Neutrophil (primary cell): ENCODE data around the gene TRPV6.

Source experiments
- H3K27ac ChIP-seq: fragments of 200-600 bp; sonication (generic); 2 replicates; pipeline ENCODE4 v1.5.1; 2016; ENCODE audit warnings: mild to moderate bottlenecking, moderate library complexity
- H3K27me3 ChIP-seq: fragments of 200-600 bp; sonication (generic); 2 replicates; pipeline ENCODE4 v1.6.0; 2016; ENCODE audit warnings: mild to moderate bottlenecking
- H3K36me3 ChIP-seq: fragments of 200-600 bp; sonication (generic); 2 replicates; pipeline ENCODE4 v1.5.1; 2017
- H3K4me1 ChIP-seq, 2 experiments: fragments of 200-600 bp in 1 of 2; sonication (generic) in 1 of 2; 1 replicate in 1 of 2; 2 replicates in 1 of 2; pipeline versions ENCODE4 v1.5.1 to v1.6.1; 2013 to 2016; ENCODE audit warnings: low read depth in 1 of 2, low read length in 1 of 2, mild to moderate bottlenecking in 1 of 2, moderate library complexity in 1 of 2; ENCODE audit not compliant: control insufficient read depth in 1 of 2, insufficient read depth in 1 of 2
- H3K4me3 ChIP-seq, 2 experiments: fragments of 200-600 bp in 1 of 2; sonication (generic) in 1 of 2; 1 replicate in 1 of 2; 2 replicates in 1 of 2; pipeline ENCODE4 v1.5.1; 2013 to 2016; ENCODE audit warnings: low read depth in 1 of 2, low read length in 1 of 2, mild to moderate bottlenecking in 1 of 2, moderate library complexity in 1 of 2
- H3K9me3 ChIP-seq: fragments of 200-600 bp; sonication (generic); 2 replicates; pipeline ENCODE4 v1.5.1; 2016
- TF ChIP-seq, protein P1 (sequence below): fragments of 200-600 bp; sonication (generic); IDR thresholded peaks from 2 replicates; pipeline ENCODE4 v1.5.1; 2016; ENCODE audit warnings: antibody characterized with exemption

Gene TRPV6

DNA sequence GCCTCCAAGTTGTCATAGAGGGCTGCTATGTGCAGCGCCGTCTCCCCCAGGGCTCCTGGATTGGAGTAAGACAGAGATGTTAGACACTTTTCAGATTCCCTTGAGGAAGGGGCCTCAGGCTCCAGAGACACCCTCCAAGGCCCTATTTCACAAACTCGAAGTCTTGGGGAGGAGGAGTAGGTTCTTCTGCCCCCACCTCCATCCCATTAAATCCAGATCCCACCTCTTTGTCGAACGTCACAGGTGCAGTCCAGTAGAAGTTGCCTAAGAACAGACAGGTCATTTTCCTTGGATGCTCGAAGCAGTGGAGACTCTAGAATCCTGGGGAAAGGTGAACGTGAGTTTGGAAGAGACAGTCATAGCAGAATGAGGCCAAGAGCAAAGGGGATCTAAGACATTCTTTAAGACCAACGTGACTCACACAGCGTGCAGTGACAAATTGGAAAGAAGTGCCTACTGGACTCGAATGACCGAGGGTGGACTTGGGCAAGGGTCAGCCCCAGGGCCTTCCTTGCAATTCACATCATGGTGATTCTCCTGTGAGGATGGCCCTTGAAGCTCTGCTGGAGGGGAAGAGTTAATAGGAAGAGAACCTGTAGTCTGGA is 44.7 kb upstream of the TRPV6 start:
- no peak overlapping the region for H3K4me3 ChIP-seq
- TF ChIP-seq, protein P1, sequence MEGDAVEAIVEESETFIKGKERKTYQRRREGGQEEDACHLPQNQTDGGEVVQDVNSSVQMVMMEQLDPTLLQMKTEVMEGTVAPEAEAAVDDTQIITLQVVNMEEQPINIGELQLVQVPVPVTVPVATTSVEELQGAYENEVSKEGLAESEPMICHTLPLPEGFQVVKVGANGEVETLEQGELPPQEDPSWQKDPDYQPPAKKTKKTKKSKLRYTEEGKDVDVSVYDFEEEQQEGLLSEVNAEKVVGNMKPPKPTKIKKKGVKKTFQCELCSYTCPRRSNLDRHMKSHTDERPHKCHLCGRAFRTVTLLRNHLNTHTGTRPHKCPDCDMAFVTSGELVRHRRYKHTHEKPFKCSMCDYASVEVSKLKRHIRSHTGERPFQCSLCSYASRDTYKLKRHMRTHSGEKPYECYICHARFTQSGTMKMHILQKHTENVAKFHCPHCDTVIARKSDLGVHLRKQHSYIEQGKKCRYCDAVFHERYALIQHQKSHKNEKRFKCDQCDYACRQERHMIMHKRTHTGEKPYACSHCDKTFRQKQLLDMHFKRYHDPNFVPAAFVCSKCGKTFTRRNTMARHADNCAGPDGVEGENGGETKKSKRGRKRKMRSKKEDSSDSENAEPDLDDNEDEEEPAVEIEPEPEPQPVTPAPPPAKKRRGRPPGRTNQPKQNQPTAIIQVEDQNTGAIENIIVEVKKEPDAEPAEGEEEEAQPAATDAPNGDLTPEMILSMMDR, result no peak
- H3K4me1 ChIP-seq, result peaks cover 38 to 43% of the 10 kb centered on the region in 2 experiments

DNA sequence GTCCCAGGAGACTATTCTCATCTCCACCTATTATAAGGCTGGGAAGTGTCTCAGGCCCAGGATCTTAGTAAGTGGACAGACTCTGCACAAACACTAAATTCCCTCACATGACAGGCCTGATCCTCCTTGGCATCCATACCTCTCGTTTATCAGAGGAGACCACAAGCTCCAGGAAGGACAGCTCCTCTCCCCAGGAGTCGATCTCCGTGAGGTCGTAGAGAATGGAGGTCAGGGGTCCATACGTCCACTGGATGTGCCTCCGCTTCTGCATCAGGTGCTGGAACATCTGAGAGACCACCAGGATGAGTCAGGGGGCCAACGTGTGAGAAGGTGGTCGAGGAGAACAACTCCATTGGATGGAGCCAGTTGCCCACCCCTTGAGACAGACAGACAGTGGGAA is 42.4 kb upstream of the TRPV6 start:
- Histone ChIP-seq H3K27ac (peak overlapping the region; percentile 98), H3K4me1 (peaks cover 38 to 43% of the 10 kb centered on the region in 2 experiments), H3K9me3 (no peaks in the 10 kb centered on the region), H3K27me3 (no peaks in the 10 kb centered on the region), H3K36me3 (no peaks in the 10 kb centered on the region), H3K4me3 (peak overlapping the region; percentile 58 to 61)
- TF ChIP-seq, protein P1, result no peak

More for the DNA sequence above, 44.7 kb upstream of the TRPV6 start:
- H3K27me3 ChIP-seq, result no peaks in the 10 kb centered on the region
- H3K9me3 ChIP-seq, result no peaks in the 10 kb centered on the region
- H3K27ac ChIP-seq, result no peak overlapping the region
- H3K36me3 ChIP-seq, result no peaks in the 10 kb centered on the region

DNA sequence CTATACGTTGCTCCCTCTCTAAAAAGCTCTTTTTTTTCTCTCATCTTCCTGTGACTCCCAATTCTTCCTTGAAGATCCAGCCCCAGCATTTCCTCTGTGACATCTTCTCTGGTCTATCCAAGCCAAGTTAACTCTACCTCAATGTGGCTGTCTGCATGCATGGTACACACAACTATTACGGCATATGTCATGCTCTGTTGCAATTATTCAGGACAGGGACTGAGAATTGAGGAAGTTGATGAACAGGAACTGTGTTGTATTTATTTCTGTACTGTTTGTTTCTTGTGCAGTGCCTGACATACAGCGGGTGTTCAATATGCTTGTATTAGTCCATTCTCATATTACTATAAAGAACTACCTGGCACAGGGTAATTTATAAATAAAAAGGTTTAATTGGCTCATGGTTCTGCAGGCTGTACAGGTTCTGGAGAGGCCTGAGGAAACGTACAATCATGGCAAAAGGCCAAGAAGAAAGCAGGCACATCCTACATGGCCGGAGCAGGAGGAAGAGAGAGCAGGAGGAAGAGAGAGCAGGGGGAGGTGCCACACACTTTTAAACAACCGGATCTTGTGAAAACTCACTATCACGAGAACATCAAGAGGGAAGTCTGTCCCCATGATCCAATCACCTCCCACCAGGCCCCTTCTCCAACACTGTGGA is 41.7 kb upstream of the TRPV6 start:
- Histone ChIP-seq H3K27me3 (no peaks in the 10 kb centered on the region), H3K27ac (peak overlapping the region; percentile 98), H3K9me3 (no peaks in the 10 kb centered on the region), H3K4me3 (peak overlapping the region; percentile 58 to 61), H3K36me3 (no peaks in the 10 kb centered on the region), H3K4me1 (peaks cover 38 to 43% of the 10 kb centered on the region in 2 experiments)
- TF ChIP-seq, protein P1, result no peak

DNA sequence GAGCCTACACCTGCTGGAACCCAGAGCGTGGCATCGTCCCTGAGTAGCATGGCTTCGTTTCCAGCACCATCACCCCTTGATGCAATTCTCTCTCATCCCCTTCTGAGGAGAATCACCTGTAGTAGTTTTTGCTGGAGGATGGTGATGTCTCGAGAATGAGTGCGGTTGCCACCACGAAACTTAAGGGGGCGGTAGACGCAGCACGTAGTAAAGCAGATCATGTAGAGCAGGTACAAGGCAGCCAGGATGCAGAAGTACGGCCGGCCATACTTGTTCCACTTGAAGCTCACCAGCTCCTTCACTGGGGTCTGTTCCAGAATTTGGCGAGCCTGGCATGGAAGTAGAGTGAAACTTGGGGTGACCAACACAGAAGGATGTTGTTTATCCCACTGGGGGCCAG is 39.9 kb upstream of the TRPV6 start:
- Histone ChIP-seq H3K9me3 (no peaks in the 10 kb centered on the region), H3K4me3 (no peak overlapping the region), H3K36me3 (no peaks in the 10 kb centered on the region), H3K27ac (peak overlapping the region; percentile 98), H3K4me1 (peaks cover 38 to 43% of the 10 kb centered on the region in 2 experiments), H3K27me3 (no peaks in the 10 kb centered on the region)
- TF ChIP-seq, protein P1, result no peak

DNA sequence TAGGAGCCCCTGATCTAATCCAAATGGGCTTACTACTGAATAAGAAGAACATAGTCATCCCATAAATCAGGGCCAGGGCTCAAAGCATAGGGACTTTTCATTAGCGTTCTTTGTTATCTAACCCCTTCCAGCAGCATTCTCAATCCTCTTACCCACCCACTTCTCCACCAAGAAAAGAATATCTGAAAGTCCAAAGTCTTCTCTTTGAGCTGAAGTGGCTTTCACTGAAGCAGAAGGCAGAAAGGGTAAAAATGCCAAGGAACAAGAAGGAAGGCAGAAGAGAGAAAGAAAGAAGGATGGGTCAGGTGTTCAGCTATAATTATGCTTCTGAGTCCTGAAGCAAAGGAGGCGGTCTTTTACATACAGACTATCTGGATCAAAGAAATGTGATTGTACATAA is 37.8 kb upstream of the TRPV6 start:
- TF ChIP-seq, protein P1, result no peak

More for the DNA sequence above, 37.8 kb upstream of the TRPV6 start:
- Histone ChIP-seq H3K9me3 (no peaks in the 10 kb centered on the region), H3K27ac (no peak overlapping the region), H3K4me1 (peaks cover 29 to 31% of the 10 kb centered on the region in 2 experiments), H3K27me3 (no peaks in the 10 kb centered on the region), H3K36me3 (no peaks in the 10 kb centered on the region), H3K4me3 (no peak overlapping the region)
